NCI-H2227 (cell line): ENCODE results near the gene FAAP100.

ENCODE experiments used
- DNase-seq: peaks from one replicate; lab custom pipeline; 2025; ENCODE audit not compliant: unreplicated experiment; lab: John Stamatoyannopoulos, UW

Gene FAAP100

DNA sequence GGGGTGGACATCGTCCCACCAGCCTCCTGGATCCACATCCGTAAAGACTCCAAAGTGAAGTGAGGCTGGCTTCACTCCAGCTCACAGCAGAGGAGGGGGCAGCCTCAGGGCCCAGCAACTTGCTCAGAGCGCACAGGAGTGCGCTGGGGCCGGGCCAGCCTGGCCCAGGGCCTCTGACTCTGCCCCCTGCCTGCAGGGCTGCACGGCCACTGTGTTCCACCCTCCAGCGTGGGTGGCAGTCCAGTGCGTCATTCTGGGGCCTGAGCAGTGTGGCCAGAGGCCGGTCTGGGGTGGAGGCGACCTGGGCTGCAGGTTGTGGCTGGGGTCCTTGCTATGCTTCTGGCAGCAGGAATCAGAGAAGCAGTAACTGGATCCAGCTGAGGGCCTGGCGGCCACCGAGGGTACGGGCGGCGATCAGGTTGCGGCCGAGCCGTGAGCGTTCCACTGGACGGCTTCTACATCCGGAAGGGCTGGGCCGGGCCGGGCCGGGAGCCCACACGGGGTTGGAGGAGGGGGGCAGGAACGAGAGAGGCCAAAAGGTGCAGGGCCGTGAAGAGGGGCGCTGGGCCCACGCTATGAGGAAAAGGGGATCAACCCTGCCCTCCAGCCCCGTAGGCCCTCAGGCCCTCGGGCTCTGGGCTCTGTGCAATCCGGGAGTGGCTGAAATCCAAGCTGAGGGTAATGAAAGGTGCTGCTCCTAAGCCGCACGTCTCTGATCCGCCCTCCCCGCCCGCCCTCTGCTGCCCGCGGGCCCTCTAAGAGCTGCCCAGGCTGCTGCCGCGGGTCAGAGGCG is 24.4 kb downstream of the FAAP100 start, which contains the start of gene FSCN2:
TSS of gene FSCN2 (plus strand) at position 787 of the 793 bp plus-strand sequence. CDS start 155 bp downstream, outside the sequence.
- DNase-seq, result no peak

DNA sequence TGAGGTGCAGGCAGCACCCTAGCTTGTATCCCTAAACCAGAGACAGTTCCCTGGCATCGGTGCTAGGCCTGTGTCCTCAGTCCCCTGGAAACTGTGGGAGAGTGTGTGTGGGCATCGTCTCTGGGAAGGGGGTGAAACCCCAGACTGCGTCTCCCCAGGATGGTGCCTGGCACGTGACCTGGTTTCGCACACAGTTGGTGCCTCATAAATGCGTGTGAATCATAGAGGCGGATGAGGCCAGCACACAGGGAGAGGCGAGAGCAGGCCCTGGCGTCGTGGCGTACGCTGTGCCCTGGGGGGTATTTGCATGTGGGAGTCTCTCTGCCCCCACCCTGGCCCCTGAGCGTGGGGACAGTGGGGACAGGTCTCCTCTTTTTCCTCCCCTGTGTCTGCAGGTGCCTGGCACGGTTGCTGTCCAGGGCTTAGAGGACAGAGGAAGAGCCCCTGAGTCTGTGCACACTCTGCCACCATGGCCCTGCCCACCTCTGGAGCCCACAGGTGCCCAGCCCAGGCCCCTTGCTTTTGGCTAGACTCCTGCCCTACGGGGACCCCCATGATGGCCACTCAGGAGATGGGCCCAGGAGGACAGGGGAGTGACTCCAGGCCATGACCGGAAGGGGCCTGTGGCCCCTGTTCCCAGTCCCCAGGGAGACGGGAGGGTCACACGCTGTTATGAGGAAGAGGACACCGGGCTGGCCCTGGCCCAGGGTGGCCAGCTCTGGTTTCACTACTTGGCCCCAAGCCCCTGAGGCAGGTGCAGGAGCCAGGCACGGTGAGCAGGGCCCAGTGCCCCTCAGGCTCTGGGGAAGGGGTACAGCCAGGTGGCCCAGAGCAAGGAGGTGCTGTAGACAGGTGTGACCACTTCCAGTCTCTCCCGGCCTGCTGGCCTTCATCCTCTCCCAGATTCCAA is 25.2 kb downstream of the FAAP100 start:
- DNase-seq, result no peak

DNA sequence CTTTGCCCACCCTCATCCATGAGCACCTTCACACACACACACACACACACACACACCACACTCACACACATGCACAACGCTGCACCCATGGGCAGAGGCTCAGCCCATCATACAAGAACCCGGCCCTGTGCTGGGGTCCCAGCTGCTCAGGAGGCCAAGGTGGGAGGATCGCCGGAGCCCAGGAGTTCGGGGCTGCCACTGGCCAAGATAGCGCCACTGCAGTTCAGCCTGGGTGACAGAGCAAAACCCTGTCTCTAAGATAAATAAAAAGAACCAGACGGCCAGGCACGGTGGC is 27.3 kb downstream of the FAAP100 start:
- DNase-seq, result no peak

DNA sequence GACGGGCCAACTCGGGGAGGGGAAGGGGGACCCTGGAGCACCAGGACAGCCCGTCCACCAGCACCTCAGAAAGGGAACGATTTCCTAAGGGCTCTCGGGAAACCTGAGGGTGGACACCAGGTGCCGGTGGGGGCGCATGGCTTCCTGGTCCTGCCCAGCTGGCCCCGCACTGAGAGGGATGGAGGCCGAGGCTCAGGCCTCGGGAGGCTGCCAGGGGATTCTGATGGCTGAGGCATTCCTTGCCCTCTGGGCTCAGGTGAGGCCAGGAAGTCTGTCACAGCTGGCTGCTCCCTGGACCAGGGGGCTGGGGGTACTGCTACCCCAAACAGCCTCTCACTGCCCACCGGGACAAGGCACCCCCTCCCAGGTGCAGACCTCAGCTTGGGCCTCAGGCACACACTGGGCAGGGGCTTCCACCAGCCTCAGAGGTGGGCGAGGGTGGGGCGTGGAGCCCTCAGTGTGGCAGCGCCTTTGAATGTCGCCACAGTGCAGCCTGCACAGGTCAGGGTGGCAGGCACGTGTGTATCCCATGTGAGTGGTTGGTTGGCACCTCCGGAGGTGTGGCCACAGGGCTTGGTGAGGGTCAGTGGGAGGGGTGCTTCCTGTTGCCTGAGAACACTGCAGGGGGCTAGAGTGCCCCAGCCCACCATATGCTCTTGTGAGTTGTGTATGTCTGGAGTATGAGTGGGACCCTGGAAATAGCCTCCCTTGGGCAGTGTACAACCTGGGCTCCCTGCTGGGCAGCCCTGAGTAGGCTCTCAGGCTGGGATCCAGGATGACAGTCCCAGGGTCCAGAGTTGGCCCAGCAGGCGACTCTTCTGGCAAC is 27.9 kb downstream of the FAAP100 start:
- no peak for DNase-seq

DNA sequence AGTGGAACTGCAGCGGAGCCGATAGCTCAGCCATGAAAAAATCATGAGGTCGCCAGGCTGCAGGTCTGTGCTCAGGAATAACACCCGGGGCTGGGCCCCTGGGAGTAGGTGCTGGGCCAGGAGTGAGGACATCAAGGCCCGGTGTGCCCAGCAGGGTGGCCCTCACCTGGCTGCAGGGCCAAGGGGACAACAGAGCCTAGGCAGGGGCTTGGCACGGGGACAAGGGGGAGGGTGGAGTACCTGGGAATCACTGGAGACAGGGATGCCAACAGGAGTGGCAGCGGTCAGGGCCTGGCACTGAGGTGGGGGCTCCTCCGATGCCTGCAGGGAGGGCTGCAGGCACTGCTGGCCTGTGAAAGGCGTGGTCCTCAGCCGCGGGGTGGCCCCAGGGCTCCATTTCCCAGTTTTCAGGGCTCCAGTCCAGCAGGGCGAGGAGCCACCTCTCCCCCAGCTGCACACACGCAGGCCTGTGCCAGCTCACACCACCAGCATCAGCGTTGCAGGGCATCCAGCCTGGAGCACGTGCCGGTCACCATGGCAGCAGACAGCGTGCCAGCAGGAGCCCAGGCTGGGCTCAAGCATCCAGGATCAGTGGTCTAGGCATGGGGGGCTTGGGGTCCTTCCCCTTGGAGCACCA is 28.6 kb downstream of the FAAP100 start:
- peak; percentile 65 for DNase-seq

DNA sequence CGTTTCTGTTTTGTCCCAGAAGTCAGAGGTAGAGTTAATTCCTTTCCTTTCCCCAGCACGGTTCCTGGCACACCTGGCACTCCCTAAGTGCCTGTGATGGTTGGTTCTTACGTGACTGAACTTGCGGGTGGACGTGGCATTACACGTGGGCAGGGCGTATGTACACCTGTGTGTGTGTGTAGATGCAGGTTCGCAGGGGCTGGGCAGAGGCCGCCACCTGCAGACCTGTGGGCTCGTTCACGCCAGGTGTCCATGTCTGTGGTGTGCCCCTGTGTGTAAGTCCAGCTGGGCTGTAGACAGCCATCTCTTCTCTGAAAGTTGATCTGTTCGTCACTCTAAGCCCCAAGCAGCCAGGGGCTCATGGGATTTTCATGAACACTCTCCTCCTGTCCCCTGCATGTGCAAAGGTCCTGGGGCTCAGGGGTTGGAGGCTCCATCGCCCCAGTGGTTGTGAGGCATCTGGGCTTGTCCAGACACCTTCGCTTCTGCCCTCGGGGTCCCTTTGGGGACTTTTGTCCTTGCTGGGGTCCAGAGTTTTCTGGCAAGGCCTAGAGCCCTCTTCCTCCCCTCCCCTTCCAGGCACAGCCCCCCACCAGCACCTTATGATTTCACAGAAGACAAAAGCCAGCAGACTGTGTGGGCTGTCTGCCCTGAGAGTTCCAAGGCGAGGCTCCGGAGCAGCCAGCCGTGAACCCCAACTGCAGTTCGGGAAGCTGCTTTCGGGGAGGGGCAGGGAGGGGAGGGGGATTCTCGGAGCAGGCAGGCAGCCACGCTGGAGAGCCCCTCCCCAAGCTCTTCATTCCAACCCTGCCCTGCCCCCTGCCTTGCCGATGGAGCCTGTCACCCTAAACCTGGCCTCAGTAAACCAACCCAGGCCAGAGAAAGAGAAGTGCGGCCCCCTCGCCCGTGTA is 29.4 kb downstream of the FAAP100 start:
- DNase-seq, result no peak

DNA sequence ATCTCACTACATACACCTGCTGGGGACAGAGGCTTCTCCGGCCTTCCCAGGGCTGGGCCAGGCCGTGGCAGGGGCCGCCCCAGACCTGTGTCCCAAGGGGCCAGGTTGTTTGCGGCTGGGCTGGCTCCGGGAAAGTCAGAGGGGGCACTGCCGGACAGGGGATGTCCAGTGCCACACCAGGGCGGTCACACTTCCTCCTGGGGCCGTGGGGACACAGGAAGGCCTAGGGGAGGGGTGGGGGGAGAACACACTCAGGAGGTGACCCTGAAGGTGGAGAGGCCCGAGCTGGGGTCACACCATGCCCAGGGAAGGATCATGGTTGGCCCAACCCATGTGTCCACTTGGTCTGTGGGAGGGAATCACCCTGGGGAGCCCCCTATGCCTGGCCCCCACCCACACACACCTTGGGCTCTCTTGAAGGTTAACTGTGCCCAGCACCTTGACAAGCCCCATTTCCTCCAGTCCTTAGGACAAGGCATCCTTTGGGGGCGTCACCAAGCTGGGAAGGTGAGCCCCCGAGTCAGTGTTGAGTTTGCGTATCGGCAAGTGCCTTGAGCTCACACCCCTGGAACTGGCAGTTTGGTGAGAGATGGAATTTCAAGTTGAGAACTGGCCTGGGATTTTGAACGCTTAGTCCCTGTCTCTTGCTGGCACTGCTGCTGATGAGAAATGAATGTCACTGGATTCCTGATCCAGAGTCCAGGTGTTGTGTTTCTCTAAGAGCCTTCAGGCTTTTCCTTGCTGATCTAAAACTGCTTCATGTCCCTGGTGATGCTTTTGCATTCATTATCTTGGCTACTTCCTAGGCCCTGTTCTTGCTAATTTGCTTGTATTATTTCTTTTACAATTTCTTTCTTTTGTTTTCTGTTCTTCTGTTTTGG is 31.9 kb downstream of the FAAP100 start:
- DNase-seq, result no peak

DNA sequence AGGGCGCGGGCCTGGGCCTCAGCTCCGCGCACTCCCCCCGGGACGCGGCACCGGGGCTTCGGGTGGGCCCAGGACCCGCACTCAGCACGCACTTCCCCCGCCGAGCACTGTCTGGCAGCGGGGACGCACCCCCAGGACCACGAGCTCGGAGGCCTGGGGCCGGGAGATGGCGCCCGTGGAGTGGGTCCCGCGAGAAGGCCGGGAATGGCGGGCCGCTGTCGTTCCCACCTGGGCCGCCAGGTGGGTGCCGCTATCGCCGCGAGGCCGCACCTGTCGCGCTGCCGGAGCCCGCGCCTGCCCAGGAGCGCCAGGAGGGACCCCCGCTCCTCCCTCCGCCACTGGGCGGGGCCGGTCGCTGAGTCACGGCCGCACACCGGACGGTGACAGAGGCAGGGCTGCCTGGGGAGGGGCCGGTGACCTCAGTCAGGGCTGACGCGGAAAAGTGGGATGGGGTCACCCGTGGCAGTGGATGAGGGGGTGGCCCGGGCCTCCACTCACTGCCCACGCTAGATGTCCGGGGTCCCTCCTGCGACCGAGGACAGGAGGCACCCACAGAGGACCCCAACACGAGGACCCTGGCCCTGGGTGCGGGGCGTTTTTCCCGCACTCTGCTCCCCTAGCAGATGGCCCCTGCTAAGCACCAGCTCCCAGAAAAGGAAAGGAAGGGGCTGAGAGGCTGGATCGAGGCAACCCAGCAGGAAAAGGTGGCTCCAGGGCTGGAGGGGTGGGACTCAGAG is 32.7 kb downstream of the FAAP100 start:
- peak; percentile 58 for DNase-seq

DNA sequence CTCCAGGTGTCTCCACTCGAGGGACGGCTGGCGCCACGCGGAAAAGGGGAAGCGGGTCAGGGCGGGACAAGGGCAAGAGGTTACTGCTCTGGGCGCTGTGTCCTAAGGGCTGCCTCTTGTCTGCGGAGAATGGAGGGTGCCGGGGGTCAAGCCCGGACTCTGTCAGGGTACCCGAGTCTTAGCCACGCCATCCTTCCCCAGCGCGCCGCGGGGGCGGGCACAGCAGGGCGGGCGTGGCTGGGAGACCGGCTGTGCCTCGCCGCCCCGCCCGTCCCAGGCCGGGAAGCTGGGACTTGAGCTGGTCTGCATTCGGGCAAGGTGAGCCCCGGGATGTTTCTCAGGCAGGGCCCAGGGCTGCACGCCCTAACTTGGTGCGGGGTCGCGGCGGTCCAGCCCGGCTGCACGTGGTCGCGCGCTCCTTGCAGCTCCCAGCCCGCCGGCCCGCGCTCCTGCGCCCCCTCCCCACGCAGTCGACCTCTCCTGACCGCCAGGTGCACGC is 33.3 kb downstream of the FAAP100 start:
- DNase-seq, result peak; percentile 45

DNA sequence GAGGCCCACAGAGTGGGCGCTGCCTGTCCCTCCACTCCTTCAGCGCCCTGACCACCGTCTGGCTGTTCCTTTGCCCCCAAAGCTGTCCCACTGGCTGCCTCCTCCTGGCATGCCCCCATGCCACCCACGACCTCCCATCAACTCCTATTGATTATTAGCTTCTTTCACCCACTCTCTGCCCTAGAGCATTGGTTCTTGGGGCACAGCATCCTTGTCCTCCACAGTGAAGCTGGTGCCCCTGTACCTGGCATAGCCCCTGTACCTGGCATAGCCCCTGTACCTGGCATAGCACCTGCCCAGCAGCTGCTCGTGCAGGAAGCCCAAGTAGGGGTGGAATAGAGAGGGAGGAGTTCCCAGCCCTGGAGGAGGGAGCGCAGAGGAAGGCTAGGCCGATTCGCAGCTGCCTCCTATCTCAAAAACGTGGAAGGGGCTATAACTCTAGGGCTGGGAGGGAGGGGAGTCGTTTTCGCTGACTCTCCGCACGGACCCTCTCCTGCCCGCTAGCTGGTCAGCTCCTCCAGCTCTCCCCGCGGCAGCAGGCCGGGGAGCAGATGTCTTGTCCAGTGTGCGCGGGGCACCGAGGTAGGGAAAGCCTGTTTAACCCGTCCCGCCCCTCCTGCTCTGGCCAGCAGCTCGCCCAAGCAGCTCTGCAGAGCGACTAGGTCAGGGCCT is 33.9 kb downstream of the FAAP100 start:
- DNase-seq, result no peak

DNA sequence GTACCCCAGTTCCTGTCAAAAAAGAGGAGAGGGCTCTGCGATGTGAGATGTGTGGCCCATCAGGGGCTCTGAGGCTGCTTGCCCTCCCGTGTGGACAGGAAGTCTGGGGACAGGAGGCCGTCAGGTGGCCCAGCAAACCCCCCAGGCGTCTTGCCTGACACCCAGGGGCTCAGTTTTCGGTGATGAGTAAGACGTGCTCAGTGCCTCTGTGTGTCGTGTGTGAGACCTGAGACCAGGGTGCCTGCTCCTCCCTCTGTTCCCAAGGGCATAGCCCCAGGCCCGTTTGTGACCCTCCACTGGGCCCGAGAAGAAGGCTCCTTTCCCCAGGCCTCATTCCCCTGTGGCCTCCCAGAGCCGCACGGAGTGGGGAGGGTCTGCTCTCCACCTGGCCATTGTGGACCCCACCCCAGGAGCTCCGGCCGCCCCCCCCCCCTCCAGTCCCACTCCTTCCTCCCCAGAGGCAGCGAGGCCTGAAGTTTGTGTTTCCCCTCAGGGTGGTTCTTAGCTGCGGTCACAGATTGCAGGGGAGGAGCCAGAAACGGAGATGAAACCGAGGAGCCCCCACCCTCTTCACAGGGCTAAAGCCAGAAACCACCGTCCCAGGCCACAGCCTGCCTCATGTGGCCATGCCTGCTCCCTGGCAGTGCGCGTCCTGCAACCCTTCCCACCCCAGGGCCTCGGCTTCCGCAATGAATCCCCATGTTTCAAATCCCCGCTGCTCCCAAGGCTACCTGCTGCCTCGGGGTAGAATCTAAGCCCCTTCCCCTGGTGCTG is 34.6 kb downstream of the FAAP100 start:
- no peak for DNase-seq

DNA sequence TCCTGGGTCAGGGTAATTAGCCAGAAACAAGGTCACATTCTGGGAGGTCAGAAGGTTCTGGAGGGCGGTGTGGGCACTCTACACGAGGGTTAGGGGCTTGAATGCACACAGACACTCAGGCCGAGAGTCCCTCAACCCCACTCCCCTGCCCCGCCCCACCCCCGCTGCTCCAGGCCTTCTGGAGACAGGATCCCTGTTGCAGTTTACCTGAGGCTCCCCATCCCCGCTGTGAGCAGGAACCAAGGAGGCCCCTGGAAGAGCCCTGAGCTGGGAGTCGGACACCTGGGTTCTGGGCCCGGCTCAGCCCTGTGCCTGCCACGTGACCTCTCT is 35.2 kb downstream of the FAAP100 start:
- no peak for DNase-seq

DNA sequence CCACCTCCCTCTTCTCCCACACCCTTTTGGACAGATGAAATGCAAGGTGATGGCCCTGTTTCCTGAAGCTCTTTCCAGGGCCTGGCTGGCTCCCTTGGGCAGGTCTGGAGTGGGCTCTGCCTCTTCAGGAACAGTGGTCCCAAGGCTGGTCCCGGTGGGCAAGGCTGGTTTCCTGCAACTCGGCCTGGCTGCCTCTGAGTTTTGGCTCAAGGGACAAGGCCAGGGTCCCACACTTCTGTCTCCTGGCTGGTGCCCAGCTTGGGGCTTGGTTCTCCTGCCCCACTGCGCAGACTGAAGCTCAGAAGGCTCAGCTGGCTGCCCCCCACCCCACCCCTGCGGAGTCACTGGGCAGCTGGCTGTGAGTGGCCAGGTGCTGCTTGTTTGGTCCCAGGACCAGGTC is 35.7 kb downstream of the FAAP100 start:
- no peak for DNase-seq

DNA sequence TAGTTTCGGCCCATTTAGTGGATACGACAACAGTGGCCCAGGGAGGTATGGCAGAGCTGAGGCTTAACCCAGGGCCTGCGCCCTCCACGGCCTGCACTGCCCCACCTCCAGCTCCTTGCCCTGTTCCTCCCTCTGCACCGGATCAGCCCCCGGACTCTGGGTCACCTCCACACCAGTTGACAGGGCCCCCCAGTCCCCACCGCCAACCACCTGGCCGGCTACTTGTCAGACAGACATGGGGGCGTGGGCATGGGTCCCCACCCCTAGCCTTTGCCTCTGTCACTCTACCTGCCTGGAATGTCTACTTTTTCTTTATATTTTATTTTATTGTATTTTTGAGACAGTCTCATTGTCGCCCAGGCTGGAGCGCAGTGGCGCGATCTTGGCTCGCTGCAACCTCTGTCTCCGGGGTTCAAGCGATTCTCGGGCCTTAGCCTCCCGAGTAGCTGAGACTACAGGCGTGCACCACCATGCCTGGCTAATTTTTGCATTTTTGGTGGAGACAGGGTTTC is 36.6 kb downstream of the FAAP100 start:
- no peak for DNase-seq

DNA sequence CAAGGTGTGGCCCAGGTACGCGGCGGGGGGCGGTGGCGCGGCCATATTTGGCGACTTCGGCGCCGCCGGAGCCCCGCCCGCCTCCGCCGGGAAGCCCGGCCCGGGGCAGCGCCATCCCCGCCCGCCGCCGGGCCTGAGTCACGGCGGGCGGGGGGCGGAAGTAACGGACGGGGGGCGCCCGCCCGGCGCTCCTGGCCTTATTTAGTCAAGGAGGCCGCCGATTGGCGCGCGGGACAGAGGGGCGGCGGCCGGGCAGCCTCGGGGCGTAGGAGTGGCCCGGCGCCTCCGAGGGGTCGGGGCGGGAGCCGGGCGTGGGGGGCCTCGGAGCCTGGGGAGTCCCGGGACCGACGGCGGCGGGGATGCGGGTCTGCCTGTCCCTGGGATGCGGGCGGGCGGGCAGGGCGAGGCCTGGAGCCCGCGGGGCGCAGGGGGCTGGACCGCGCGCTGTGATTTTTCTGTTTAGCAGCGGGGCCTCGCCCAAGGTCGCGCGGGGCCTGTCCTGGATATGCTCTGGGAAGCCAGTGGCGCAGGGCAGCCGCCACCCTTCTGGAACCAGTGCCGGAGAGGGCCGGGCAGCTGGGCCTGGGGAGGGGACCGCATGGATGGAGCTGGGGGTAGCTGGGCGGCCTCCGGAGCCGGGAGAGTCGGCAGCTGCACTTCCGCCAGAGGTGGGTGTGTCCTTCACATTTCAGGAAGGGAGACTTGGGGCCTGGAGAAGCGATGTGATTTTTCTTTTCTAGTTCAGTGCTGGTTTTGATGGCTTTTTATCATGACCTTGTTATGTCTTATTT is 37.2 kb downstream of the FAAP100 start:
- DNase-seq, result peak; percentile 83

DNA sequence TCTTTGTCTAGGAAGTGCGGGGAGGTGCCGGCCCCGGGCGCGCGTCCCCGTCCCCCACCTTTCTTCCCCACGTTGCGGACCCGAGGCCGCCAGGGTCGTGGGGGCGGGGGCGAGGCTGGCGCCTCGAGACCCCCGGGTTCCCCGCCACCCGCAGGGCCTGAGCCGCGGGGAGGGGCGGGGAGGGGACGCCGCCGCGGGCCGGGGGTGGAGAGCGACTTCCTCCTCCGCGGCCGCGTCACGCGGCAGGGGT is 37.7 kb downstream of the FAAP100 start:
- DNase-seq, result no peak
